ENCODE measurements around the gene KLK1. TPM values are rescaled to one million over a fixed set of nuclear protein-coding genes. Genes with fewer than 3 reads are reported as not detected.
"Not testable (repeated sequence)": the region's sequence is repeated elsewhere in the genome, so short reads cannot be mapped to it uniquely, and the experiment has no call there.

KLK1 gene
- polyA plus RNA-seq, 2 of the 4 experiments (the other 2 are of a cell fraction), result 0.30 TPM; not detected in 1

- not testable (repeated sequence) for DNase-seq (ENCODE audit: low read depth in 1 of 2, low spot score in 1 of 2); ATAC-seq; FAIRE-seq; H3K4me3 ChIP-seq; H3K27ac ChIP-seq; H3K4me2 ChIP-seq; H3K4me1 ChIP-seq
- ChIA-PET POLR2A (interaction anchor here (0.6 kb wide), 1 partner anchor 262 kb away, joined by 3 read pairs; the partner anchor contains the start of gene JOSD2), CTCF (interaction anchor here (0.9 to 14.0 kb wide), 3 partner anchors 10 to 149 kb away, joined by 3 to 272 read pairs (median 14); partner anchors contain the start of genes CLEC11A and SHANK1)
- H3K9me3 ChIP-seq, result peaks cover 17% of the 10 kb centered on the region
- WGBS (ENCODE audit: missing lambda C conversion rate), result 32% methylated on average over 7 of the region's 7 CpGs
Measured at GRCh38 chr19:50773454-50773853, 50.1 kb downstream of the KLK1 start.

DNA sequence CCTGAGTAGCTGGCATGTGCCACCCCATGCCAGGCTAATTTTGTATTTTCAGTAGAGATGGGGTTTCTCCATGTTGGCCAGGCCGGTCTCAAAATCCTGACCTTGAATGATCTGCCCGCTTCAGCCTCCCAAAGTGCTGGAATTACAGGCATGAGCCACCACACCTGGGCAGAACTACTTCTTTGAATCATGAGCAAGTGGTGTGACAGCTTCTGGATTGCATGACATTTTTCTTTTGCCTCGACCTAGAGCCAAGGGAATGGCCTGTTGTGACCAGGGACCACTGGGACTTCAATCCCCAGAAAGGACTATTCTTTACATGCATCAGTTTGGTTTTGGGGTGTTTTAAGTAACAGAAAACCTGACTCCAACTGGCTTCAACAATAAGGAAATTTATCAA is 50.7 kb downstream of the KLK1 start:
- DNase-seq (ENCODE audit: low read depth in 1 of 2, low spot score in 1 of 2); H3K4me2 ChIP-seq; FAIRE-seq; H3K27ac ChIP-seq; H3K4me3 ChIP-seq; H3K4me1 ChIP-seq; ATAC-seq; POLR2A ChIA-PET: not testable (repeated sequence)
- CTCF ChIA-PET, result interaction anchor here (0.9 to 14.0 kb wide), 5 partner anchors 10 to 235 kb away, joined by 3 to 272 read pairs (median 6); partner anchors contain the start of genes CLEC11A and SHANK1
- peaks cover 17% of the 10 kb centered on the region for H3K9me3 ChIP-seq
- WGBS (ENCODE audit: missing lambda C conversion rate), result 58% methylated on average over 3 of the region's 3 CpGs

DNA sequence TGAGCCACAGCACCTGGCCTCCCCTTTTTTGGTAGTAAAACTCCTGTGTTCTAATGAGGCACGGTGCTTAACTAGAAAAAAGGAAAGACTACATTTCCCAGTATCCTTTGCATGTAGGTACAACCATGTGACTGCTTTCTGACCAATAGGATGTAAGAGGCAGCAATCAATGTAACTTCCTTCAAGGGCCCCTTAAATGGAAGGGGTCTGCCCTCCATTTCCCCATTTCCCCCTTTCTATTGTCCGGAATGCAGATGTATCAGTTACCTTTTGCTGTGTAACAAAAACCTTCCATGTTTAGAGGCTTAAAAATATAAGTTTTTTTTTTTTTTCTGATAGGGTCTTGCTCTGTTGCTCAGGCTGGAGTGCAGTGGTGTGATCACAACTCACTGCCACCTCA is 51.1 kb downstream of the KLK1 start:
- CTCF ChIA-PET, result interaction anchor here (0.6 to 14.0 kb wide), 7 partner anchors 10 to 235 kb away, joined by 3 to 272 read pairs (median 4); partner anchors contain the start of genes CLEC11A and SHANK1
- Histone ChIP-seq H3K4me1 (no peaks in the 10 kb centered on the region), H3K9me3 (peaks cover 15% of the 10 kb centered on the region), H3K4me2 (no peak overlapping the region), H3K27ac (no peak overlapping the region), H3K4me3 (no peak overlapping the region)
- TF ChIP-seq CEBPB (IDR thresholded peaks at IDR 0.05) (no peak), REST (IDR thresholded peaks at IDR 0.05) (no peak), GATA3 (IDR thresholded peaks at IDR 0.05; ENCODE audit: borderline replicate concordance) (no peak)
- TF ChIP-seq, protein P1, sequence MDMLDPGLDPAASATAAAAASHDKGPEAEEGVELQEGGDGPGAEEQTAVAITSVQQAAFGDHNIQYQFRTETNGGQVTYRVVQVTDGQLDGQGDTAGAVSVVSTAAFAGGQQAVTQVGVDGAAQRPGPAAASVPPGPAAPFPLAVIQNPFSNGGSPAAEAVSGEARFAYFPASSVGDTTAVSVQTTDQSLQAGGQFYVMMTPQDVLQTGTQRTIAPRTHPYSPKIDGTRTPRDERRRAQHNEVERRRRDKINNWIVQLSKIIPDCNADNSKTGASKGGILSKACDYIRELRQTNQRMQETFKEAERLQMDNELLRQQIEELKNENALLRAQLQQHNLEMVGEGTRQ (IDR thresholded peaks at IDR 0.05), result peak; percentile 73
- 13% methylated on average over 2 of the region's 2 CpGs for WGBS (ENCODE audit: missing lambda C conversion rate)
- ATAC-seq, result peak in 1 of 2 experiments; percentile 53; a peak in 3 of 6 replicates
- POLR2A ChIA-PET, result no interaction called here
- FAIRE-seq, result peak; percentile 36
- peak in 1 of 2 experiments; percentile 55 for DNase-seq (ENCODE audit: low read depth in 1 of 2, low spot score in 1 of 2)

- FAIRE-seq (no peak), ATAC-seq (no peak; a peak in 1 of 6 replicates), DNase-seq (ENCODE audit: low read depth in 1 of 2, low spot score in 1 of 2) (no peak)
- Histone ChIP-seq H3K4me2 (no peak overlapping the region), H3K4me3 (no peak overlapping the region), H3K27ac (no peak overlapping the region), H3K9me3 (peaks cover 7% of the 10 kb centered on the region; the same call in 2 of the 3 replicates), H3K4me1 (no peaks in the 10 kb centered on the region)
- ChIA-PET POLR2A (no interaction called here), CTCF (interaction anchor here (0.8 to 2.1 kb wide), 3 partner anchors 9 to 102 kb away, joined by 3 to 16 read pairs (median 5); no protein-coding TSS in a partner anchor)
- 67% methylated on average over 13 of the region's 13 CpGs for WGBS (ENCODE audit: missing lambda C conversion rate)
- TF ChIP-seq BCL3 (IDR thresholded peaks at IDR 0.05), result no peak
- no peak for TF ChIP-seq ZFP36 (IDR thresholded peaks at IDR 0.05; ENCODE audit: borderline replicate concordance, partially characterized antibody)
- TF ChIP-seq, protein P2, sequence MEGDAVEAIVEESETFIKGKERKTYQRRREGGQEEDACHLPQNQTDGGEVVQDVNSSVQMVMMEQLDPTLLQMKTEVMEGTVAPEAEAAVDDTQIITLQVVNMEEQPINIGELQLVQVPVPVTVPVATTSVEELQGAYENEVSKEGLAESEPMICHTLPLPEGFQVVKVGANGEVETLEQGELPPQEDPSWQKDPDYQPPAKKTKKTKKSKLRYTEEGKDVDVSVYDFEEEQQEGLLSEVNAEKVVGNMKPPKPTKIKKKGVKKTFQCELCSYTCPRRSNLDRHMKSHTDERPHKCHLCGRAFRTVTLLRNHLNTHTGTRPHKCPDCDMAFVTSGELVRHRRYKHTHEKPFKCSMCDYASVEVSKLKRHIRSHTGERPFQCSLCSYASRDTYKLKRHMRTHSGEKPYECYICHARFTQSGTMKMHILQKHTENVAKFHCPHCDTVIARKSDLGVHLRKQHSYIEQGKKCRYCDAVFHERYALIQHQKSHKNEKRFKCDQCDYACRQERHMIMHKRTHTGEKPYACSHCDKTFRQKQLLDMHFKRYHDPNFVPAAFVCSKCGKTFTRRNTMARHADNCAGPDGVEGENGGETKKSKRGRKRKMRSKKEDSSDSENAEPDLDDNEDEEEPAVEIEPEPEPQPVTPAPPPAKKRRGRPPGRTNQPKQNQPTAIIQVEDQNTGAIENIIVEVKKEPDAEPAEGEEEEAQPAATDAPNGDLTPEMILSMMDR (IDR thresholded peaks at IDR 0.05), result no peak
- TF ChIP-seq CBX2 (IDR thresholded peaks at IDR 0.05; ENCODE audit: borderline replicate concordance, low read depth), result no peak
- no peak for TF ChIP-seq FOSB (CRISPR knock-in tag; IDR thresholded peaks at IDR 0.05)
- TF ChIP-seq POLR2A (IDR thresholded peaks at IDR 0.05; ENCODE audit: low read length), result no peak
- TF ChIP-seq ESRRA (IDR thresholded peaks at IDR 0.05; ENCODE audit: borderline replicate concordance, low read length), result no peak
- no peak for TF ChIP-seq TFCP2L1 (CRISPR knock-in tag; IDR thresholded peaks at IDR 0.05)
- no peak for TF ChIP-seq EHF (CRISPR knock-in tag; IDR thresholded peaks at IDR 0.05)
- TF ChIP-seq SMC3 (IDR thresholded peaks at IDR 0.05), result no peak
- TF ChIP-seq FOSL2 (IDR thresholded peaks at IDR 0.05), result no peak
- TF ChIP-seq FOSL2 (CRISPR knock-in tag; IDR thresholded peaks at IDR 0.05), result no peak
- TF ChIP-seq ELK1 (IDR thresholded peaks at IDR 0.05; ENCODE audit: low read depth, low read length), result no peak
- TF ChIP-seq JUN (IDR thresholded peaks at IDR 0.05), result no peak
- no peak for TF ChIP-seq KDM5A (IDR thresholded peaks at IDR 0.05)
- no peak for TF ChIP-seq CBX8 (IDR thresholded peaks at IDR 0.05)
- no peak for TF ChIP-seq HDAC2 (IDR thresholded peaks at IDR 0.05)
- no peak for TF ChIP-seq EP300 (IDR thresholded peaks at IDR 0.05)
- no peak for TF ChIP-seq HES2 (IDR thresholded peaks at IDR 0.05)
Measured at GRCh38 chr19:50770888-50771287, 52.7 kb downstream of the KLK1 start.
